ENCODE data around the gene HNF1A. TPM values are rescaled to one million over a fixed set of nuclear protein-coding genes. Genes with fewer than 3 reads are reported as not detected.

Gene HNF1A
- total RNA-seq, 2 donors from 2014 or later = not detected

DNA sequence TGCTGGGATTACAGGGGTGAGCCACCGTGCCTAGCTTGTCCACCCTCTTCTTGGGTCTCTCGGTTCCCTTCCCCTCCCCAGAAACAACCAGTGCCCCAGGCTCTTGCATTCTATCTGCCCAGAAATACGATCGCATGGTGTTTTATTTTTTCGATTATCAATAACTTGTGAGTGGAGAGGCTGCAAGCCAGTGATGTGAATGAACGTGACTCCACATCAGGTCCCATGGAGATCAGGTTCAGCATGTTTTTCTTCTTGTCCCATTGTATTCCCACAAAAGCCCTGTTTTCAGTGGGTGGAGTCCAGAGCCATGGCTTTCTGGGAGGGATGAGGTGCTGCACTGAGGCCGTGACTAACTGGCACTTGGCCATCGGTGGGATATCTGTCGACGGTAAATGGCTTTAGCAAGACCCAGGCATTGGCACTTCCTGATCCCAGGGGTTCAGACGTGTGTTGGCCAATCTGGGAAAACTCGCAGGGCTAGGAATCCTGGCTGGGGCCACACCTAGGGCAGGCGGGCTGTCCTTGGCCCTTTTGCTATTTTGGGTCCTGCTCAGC is 12.7 kb upstream of the HNF1A start:
- Mint-ChIP-seq H3K36me3 (ENCODE audit: insufficient read depth in 2 of 2) (no peaks in the 10 kb centered on the region), H3K27ac (no peak overlapping the region), H3K4me1 (ENCODE audit: low read depth) (peaks cover 32% of the 10 kb centered on the region), H3K9me3 (no peaks in the 10 kb centered on the region), H3K27me3 (ENCODE audit: low read depth) (no peaks in the 10 kb centered on the region), H3K4me3 (no peak overlapping the region)
- DNase-seq = no peak
- no peak for ATAC-seq (replicated peaks in 1 of 2)

DNA sequence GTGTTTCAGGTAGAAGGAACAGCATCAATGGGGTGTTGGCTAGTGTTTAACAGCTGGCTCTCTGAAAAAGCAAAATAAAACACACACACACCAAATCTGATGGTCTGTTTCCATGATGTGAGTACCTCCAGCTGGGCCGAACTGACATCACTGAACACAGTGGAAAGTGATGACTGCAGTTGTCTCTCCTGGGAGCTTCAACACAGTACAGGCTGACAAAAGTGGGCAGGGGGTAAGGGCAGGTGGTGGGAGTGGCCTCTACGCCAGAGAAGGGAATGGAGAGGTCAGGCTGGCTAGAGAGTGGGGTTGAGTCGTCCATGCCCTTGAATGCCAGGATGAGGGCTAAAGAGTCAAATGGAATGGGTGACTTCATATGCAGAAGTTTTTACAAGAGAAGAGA is 8.0 kb upstream of the HNF1A start:
- no peaks in the 10 kb centered on the region for H3K9me3 Mint-ChIP-seq
- H3K4me1 Mint-ChIP-seq (ENCODE audit: low read depth) = peaks cover 9% of the 10 kb centered on the region
- no peaks in the 10 kb centered on the region for H3K36me3 Mint-ChIP-seq (ENCODE audit: insufficient read depth in 2 of 2)
- no peaks in the 10 kb centered on the region for H3K27me3 Mint-ChIP-seq (ENCODE audit: low read depth)
- H3K27ac Mint-ChIP-seq = no peak overlapping the region
- DNase-seq (no peak), ATAC-seq (replicated peaks in 1 of 2) (no peak)
- no peak overlapping the region for H3K4me3 Mint-ChIP-seq

DNA sequence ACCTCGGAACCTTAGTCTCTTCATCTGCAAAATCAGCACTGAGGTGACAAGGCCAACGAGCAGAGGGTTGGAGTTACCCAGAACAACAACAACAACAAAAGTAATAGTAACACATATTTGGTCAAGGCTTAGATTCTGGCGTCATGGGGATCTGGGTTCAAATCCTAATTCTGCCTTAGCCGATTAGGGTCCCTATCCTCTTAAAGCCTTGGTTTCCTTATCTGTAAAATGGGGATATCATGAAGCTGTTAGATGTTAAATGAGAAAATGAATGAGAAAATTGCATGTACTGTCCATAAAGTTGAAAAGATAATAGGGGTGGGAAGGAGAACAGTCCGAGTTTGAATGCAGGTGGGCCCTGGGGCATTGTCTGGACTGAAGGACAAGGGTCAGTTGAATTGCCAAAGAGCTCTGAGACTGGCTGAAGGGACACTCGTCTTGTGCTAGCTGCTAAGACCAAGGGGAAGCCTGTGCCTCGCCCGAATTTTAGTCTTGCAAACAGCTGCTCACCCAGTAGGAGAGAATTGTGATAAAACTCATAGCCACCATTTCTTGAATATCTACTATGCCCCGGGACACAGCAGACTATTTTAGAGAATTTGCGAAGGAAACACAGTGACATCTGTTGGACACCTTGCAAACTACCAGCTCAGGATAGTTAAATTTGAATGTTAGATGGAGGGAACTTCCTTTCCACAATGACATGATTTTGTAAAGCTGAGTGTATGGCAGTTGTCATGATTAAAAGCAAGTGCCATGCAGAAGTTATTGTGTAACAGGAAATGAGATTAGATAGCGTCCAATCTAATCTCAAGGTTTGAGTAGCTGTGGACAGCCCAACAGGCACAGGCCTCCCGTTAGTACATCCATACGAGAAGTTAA is 6.8 kb upstream of the HNF1A start:
- Mint-ChIP-seq H3K27ac (no peak overlapping the region), H3K27me3 (ENCODE audit: low read depth) (no peaks in the 10 kb centered on the region), H3K4me1 (ENCODE audit: low read depth) (peaks cover 9% of the 10 kb centered on the region)

DNA sequence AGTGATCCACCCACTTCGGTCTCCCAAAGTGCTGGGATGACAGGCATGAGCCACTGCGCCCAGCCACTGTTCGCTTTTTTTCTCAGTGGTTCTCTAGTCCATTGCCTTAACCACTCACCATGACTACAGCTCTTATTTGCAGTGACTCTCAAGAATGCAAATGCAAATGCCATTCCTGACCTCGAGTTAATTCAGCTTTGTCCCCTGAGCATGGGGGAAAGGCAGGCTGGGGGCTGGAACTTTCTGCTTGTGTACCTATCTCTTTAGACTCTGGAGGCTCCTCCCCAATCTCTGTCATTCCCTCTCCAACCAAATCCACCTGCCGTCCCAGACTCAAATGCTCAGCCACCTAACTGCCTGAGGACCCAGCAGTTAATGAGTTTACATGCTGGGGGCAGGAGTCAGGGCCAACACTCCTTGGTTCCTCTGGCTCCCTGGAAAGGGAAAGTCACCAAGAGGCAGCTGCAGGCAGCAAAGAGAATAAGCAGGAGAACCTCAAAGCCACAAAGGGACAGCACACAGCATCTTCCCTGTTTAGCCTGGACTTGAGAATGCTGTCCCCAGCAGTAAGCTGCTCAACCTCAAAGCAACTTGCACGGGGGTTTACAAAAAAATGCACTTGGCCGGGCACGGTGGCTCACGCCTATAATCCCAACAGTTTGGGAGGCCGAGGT is 5.3 kb upstream of the HNF1A start:
- H3K27ac Mint-ChIP-seq = no peak overlapping the region
- ATAC-seq (replicated peaks in 1 of 2) = no peak

More for the DNA sequence above, 6.8 kb upstream of the HNF1A start:
- ATAC-seq (replicated peaks in 1 of 2) = peak; percentile 93 to 97
- Mint-ChIP-seq H3K4me3 (no peak overlapping the region), H3K9me3 (no peaks in the 10 kb centered on the region), H3K36me3 (ENCODE audit: insufficient read depth in 2 of 2) (no peaks in the 10 kb centered on the region)
- DNase-seq = peak; percentile 21 to 51

DNA sequence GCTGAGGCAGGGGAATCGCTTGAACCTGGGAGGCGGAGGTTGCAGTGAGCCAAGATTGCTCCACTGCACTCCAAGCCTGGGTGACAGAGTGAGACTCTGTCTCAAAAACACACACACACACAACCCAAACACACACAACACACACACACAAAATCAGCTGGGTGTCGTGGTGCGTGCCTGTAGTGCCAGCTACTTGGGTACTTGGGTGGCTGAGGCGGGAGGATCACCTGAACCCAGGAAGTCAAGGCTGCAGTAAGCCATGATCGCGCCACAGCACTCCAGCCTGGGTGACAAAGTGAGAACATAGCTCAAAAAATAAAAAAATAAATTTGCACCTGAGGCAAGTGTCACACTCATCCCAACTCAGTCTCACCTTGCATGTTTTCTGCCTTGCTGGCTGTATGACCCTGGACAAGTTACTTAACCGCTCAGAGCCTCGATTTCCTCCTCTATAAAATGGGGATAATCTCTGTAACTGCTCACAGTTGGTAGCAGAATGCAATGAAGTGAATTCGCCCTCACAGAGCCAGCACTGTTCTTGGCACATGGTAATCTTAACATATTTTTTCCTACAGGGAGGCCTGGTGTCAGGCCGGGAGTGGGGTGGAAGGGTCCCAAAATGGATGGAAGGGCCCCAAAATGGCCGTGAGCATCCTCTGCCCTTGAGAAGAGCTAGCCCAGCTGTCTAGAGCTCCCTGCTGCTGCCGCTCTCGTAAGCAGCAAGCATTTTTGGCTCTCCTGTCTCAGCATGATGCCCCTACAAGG is 630 bp upstream of the HNF1A start:
- Mint-ChIP-seq H3K9me3 (no peaks in the 10 kb centered on the region), H3K27ac (no peak overlapping the region), H3K36me3 (ENCODE audit: insufficient read depth in 2 of 2) (no peaks in the 10 kb centered on the region), H3K27me3 (ENCODE audit: low read depth) (no peaks in the 10 kb centered on the region), H3K4me1 (ENCODE audit: low read depth) (no peaks in the 10 kb centered on the region), H3K4me3 (no peak overlapping the region)
- ATAC-seq (replicated peaks in 1 of 2) (no peak), DNase-seq (no peak)

More for the DNA sequence above, 5.3 kb upstream of the HNF1A start:
- peaks cover 9% of the 10 kb centered on the region for H3K4me1 Mint-ChIP-seq (ENCODE audit: low read depth)
- no peaks in the 10 kb centered on the region for H3K36me3 Mint-ChIP-seq (ENCODE audit: insufficient read depth in 2 of 2)
- H3K27me3 Mint-ChIP-seq (ENCODE audit: low read depth) = no peaks in the 10 kb centered on the region
- no peak for DNase-seq
- H3K4me3 Mint-ChIP-seq = no peak overlapping the region
- H3K9me3 Mint-ChIP-seq = no peaks in the 10 kb centered on the region

DNA sequence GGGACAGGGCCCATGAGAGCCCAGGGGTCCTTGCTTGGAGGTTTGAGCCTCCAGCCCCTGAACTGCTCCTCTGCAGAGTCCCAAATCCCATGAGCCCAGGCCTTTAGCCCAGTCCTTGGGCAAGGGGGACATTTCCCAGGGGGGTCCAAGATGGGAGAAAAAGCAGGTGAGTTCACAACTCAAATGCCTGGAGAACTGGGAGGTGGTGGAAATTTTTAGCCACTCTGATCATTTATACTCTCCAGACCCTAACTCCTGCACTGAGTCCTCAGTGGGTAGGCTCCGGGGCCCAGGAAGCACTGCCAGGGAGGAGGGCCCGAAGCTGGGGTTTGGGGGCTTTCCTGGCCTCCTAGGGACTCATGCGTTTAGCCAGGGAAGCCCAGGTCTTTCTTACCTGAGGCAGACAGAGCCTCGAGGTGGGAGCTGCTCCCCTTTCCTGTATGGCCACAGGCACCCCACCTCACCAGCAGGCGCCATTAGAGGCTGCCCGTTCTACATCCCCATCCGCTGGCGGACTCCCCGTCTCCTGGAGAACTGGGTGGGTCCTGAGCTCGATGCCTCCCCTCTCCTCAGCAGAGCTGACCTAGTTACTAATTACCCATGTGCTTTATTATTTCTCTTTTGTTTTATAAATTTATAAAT is 998 bp downstream of the HNF1A start:
- no peak overlapping the region for H3K27ac Mint-ChIP-seq
- H3K9me3 Mint-ChIP-seq = no peaks in the 10 kb centered on the region
- H3K27me3 Mint-ChIP-seq (ENCODE audit: low read depth) = no peaks in the 10 kb centered on the region
- no peaks in the 10 kb centered on the region for H3K36me3 Mint-ChIP-seq (ENCODE audit: insufficient read depth in 2 of 2)
- H3K4me1 Mint-ChIP-seq (ENCODE audit: low read depth) = peaks cover 4% of the 10 kb centered on the region
- ATAC-seq (replicated peaks in 1 of 2) = no peak
- no peak overlapping the region for H3K4me3 Mint-ChIP-seq
- no peak for DNase-seq

DNA sequence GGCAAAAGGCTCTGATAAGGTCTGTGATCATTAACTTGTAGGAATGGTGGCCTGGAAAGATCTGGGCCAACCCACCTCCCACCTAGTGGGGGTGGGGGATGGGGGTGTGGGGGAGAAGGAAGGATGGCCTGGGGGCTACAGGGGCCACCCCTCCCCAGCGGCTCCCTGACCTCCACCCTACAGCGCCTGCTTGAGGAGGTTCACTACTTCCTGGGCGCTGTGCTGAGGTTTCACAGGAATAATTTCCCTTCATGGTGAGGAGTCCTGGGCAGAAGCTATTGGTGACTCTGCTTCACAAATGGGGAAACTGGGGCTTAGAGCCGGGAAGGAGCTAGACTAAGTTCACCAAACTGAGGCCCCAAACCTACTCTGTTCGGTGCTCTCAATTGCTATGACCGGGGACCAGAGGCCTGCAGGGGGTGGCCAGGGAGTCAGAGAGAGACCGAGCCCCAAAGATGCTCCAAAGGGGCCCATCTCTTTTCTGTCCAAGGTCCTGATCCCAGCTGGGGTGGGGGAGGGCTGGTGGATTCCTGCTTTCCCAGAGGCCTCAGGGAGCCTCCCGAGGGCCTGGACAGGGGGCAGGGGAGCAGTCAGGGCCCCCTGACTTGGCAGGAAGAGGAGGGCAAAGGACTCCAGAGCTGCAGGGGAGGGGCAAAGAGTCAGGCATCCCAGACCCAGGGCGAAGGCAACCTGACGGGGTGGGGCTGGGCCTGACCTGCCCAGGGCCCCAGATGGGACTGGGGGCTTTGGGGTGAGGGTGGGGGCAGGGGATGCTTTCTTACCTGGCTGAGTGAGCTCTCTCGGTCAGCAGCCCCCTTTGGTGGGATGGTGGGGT is 1.7 kb downstream of the HNF1A start:
- Mint-ChIP-seq H3K4me3 (no peak overlapping the region), H3K9me3 (no peaks in the 10 kb centered on the region), H3K36me3 (ENCODE audit: insufficient read depth in 2 of 2) (no peaks in the 10 kb centered on the region), H3K27me3 (ENCODE audit: low read depth) (no peaks in the 10 kb centered on the region), H3K4me1 (ENCODE audit: low read depth) (peaks cover 6% of the 10 kb centered on the region), H3K27ac (no peak overlapping the region)
- DNase-seq (no peak), ATAC-seq (replicated peaks in 1 of 2) (no peak)

DNA sequence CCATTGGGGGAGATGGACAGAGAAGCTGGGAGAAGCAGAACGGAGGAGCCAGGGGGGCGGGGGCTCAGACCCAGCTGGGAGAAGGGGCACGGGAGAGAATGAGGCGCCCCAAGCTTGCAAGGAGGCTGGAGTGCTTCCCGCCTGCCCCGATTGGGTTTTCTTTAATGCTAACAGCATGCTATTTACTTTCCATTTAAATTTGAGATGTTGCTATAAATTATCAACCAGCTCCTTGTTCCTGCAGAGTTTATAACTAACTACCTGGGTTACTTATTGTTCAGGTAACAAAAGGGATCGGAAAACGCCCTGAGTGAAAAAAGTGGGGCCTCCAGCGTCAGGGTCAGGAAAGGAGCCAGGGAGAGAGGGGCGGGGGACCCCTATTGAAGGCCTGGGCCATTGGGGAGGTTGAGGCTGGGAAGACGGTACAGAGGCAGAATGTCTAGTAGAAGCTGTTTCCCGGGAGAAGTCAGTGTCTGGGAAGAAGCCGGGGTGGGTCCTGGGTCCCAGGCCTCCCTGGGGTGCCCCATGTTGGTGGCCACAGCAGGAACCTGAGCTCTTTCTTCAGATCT is 2.5 kb downstream of the HNF1A start:
- H3K4me3 Mint-ChIP-seq = no peak overlapping the region
- H3K27me3 Mint-ChIP-seq (ENCODE audit: low read depth) = no peaks in the 10 kb centered on the region
- no peaks in the 10 kb centered on the region for H3K36me3 Mint-ChIP-seq (ENCODE audit: insufficient read depth in 2 of 2)
- H3K9me3 Mint-ChIP-seq = no peaks in the 10 kb centered on the region
- H3K4me1 Mint-ChIP-seq (ENCODE audit: low read depth) = peaks cover 6% of the 10 kb centered on the region
- no peak overlapping the region for H3K27ac Mint-ChIP-seq
- DNase-seq (no peak), ATAC-seq (replicated peaks in 1 of 2) (no peak)

DNA sequence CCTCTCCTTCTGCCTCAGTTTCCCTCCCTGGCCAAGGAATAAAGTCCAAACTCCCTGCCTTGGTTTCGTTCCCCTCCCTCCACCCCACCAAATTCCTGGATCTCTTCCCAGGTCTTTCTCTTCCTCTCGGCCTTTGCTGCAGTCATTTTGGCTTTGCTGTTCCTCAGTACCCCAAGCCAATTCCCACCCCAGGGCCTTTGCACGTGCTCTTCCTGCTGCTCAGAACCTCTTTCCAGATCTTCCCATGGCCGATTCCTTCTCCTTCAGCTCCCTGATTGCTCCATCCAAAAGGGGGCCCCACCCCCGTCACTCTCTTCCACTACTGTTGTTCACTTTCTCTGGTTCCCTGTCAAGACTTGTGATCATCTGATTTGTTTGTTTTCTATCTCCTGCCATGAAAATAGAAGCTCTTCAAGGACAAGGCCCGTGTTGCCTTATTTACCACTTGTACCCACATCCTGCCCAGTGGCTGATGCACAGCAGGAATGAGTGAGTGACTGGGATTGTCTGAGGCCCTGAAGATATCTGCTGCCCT is 3.1 kb downstream of the HNF1A start:
- Mint-ChIP-seq H3K4me1 (ENCODE audit: low read depth) (peaks cover 6% of the 10 kb centered on the region), H3K27ac (no peak overlapping the region), H3K36me3 (ENCODE audit: insufficient read depth in 2 of 2) (no peaks in the 10 kb centered on the region), H3K9me3 (no peaks in the 10 kb centered on the region), H3K4me3 (no peak overlapping the region), H3K27me3 (ENCODE audit: low read depth) (no peaks in the 10 kb centered on the region)
- no peak for DNase-seq
- ATAC-seq (replicated peaks in 1 of 2) = no peak

DNA sequence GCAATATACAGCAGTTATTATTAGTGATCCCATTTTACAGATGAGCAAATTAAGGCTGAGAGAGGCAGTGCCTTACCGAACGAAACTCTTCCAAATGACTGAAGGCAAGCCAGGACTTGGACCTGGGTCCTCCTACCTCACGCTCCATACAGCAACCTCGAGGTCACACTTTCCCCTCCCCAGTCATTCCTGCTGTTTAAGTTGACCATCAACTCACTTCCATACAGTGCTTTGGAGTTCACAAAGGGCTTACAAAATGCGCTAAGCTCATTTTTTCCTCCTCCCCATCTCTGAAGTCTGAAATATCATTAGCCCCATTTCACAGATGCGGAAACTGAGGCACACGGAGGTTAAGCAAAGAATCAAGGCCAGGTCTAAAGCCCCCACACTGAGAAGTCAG is 4.3 kb downstream of the HNF1A start:
- Mint-ChIP-seq H3K4me1 (ENCODE audit: low read depth) (peaks cover 6% of the 10 kb centered on the region), H3K27ac (no peak overlapping the region), H3K4me3 (no peak overlapping the region), H3K9me3 (no peaks in the 10 kb centered on the region), H3K36me3 (ENCODE audit: insufficient read depth in 2 of 2) (no peaks in the 10 kb centered on the region), H3K27me3 (ENCODE audit: low read depth) (no peaks in the 10 kb centered on the region)
- DNase-seq = no peak
- no peak for ATAC-seq (replicated peaks in 1 of 2)

DNA sequence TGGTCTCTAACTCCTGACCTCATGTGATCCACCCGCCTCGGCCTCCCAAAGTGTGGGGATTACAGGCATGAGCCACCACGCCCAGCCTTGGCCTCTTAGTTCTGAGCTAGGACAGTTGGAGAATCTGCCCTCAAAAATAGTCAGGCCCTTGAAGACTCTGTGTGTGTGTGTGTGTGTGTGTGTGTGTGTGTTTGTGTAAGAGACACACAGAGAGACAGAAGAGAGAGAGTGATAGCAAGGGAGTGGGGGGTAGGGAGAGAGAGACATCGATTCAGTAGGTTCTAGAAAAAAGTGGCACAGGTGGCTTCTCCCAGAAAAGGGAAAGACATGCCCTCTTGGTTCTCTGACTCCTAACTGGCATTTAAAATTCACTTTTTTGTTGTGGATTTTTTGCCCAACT is 5.4 kb downstream of the HNF1A start:
- no peaks in the 10 kb centered on the region for H3K27me3 Mint-ChIP-seq (ENCODE audit: low read depth)
- DNase-seq (no peak), ATAC-seq (replicated peaks in 1 of 2) (no peak)
- no peak overlapping the region for H3K27ac Mint-ChIP-seq
- peaks cover 2% of the 10 kb centered on the region in 2 donors for H3K9me3 Mint-ChIP-seq
- H3K36me3 Mint-ChIP-seq (ENCODE audit: insufficient read depth in 2 of 2) = no peaks in the 10 kb centered on the region
- H3K4me1 Mint-ChIP-seq (ENCODE audit: low read depth) = peaks cover 6% of the 10 kb centered on the region
- H3K4me3 Mint-ChIP-seq = no peak overlapping the region

Data from activated T-cell treated with anti-CD3 and anti-CD28 coated beads, Interleukin-2, amount 50 U/mL, for 72 hours (primary cell).